ENCODE data around the gene FBLN5. TPM values are rescaled to one million over a fixed set of nuclear protein-coding genes. Genes with fewer than 3 reads are reported as not detected.

Gene FBLN5
- total RNA-seq, 1 donor from 2014 or later = 240 TPM

GRCh38 chr14:91968280-91968679, 20.8 kb upstream of the FBLN5 start:
- Histone ChIP-seq H3K27ac (no peak overlapping the region), H3K4me1 (no peaks in the 10 kb centered on the region), H3K27me3 (no peaks in the 10 kb centered on the region), H3K36me3 (peaks cover 0 to 39% of the 10 kb centered on the region in 2 donors), H3K9me3 (no peaks in the 10 kb centered on the region), H3K4me3 (no peak overlapping the region)
- TF ChIP-seq POLR2A (IDR thresholded peaks at IDR 0.05) (no peak), POLR2AphosphoS5 (IDR thresholded peaks at IDR 0.05; ENCODE audit: insufficient read depth in 1 of 2, low read depth in 1 of 2) (no peak), CTCF (IDR thresholded peaks at IDR 0.05) (no peak)
- intact Hi-C loops (cut with DNase I) = no loop called here
- no peak for DNase-seq (ENCODE audit: extremely low spot score in 2 of 2)

GRCh38 chr14:91964724-91965123, 17.2 kb upstream of the FBLN5 start:
- no peaks in the 10 kb centered on the region for H3K9me3 ChIP-seq
- H3K4me1 ChIP-seq = no peaks in the 10 kb centered on the region
- no peak for TF ChIP-seq CTCF (IDR thresholded peaks at IDR 0.05)
- no peak for TF ChIP-seq POLR2A (IDR thresholded peaks at IDR 0.05)
- TF ChIP-seq POLR2AphosphoS5 (IDR thresholded peaks at IDR 0.05; ENCODE audit: insufficient read depth in 1 of 2, low read depth in 1 of 2) = no peak
- no peak for DNase-seq (ENCODE audit: extremely low spot score in 2 of 2)
- intact Hi-C loops (cut with DNase I) = no loop called here
- peaks cover 0 to 20% of the 10 kb centered on the region in 2 donors for H3K36me3 ChIP-seq
- H3K4me3 ChIP-seq = no peak overlapping the region
- no peaks in the 10 kb centered on the region for H3K27me3 ChIP-seq
- H3K27ac ChIP-seq = no peak overlapping the region

- intact Hi-C loops (cut with DNase I) = no loop called here
- no peak for DNase-seq (ENCODE audit: extremely low spot score in 2 of 2)
These were observed 16.5 kb upstream of the FBLN5 start for GRCh38 chr14:91964011-91964410.

GRCh38 chr14:91963465-91963864, 16.0 kb upstream of the FBLN5 start:
- no peak for DNase-seq (ENCODE audit: extremely low spot score in 2 of 2)
- intact Hi-C loops (cut with DNase I) = no loop called here
- no peaks in the 10 kb centered on the region for H3K4me1 ChIP-seq
- H3K4me3 ChIP-seq = no peak overlapping the region
- H3K27me3 ChIP-seq = no peaks in the 10 kb centered on the region
- no peak for TF ChIP-seq CTCF (IDR thresholded peaks at IDR 0.05)
- no peak for TF ChIP-seq POLR2A (IDR thresholded peaks at IDR 0.05)
- TF ChIP-seq POLR2AphosphoS5 (IDR thresholded peaks at IDR 0.05; ENCODE audit: insufficient read depth in 1 of 2, low read depth in 1 of 2) = no peak
- no peaks in the 10 kb centered on the region for H3K9me3 ChIP-seq
- H3K27ac ChIP-seq = no peak overlapping the region
- H3K36me3 ChIP-seq = peaks cover 0 to 7% of the 10 kb centered on the region in 2 donors

More at GRCh38 chr14:91964011-91964410, 16.5 kb upstream of the FBLN5 start:
- Histone ChIP-seq H3K4me1 (no peaks in the 10 kb centered on the region), H3K27ac (no peak overlapping the region), H3K4me3 (no peak overlapping the region), H3K9me3 (no peaks in the 10 kb centered on the region), H3K27me3 (no peaks in the 10 kb centered on the region), H3K36me3 (peaks cover 0 to 13% of the 10 kb centered on the region in 2 donors)
- TF ChIP-seq POLR2A (IDR thresholded peaks at IDR 0.05) = no peak
- no peak for TF ChIP-seq POLR2AphosphoS5 (IDR thresholded peaks at IDR 0.05; ENCODE audit: insufficient read depth in 1 of 2, low read depth in 1 of 2)
- no peak for TF ChIP-seq CTCF (IDR thresholded peaks at IDR 0.05)

GRCh38 chr14:91961297-91962220, 14.1 kb upstream of the FBLN5 start:
- no peak overlapping the region for H3K4me3 ChIP-seq
- TF ChIP-seq POLR2AphosphoS5 (IDR thresholded peaks at IDR 0.05; ENCODE audit: insufficient read depth in 1 of 2, low read depth in 1 of 2) = no peak
- TF ChIP-seq CTCF (IDR thresholded peaks at IDR 0.05) = no peak
- TF ChIP-seq POLR2A (IDR thresholded peaks at IDR 0.05) = no peak
- no peak overlapping the region for H3K27ac ChIP-seq
- H3K36me3 ChIP-seq = no peaks in the 10 kb centered on the region
- H3K4me1 ChIP-seq = no peaks in the 10 kb centered on the region
- no peaks in the 10 kb centered on the region for H3K27me3 ChIP-seq
- DNase-seq (ENCODE audit: extremely low spot score in 2 of 2) = no peak
- intact Hi-C loops (cut with DNase I) = no loop called here
- no peaks in the 10 kb centered on the region for H3K9me3 ChIP-seq

Data from vagina (tissue), 2 donors.